Transverse colon (tissue), 4 donors: ENCODE results near the gene SEMA3F. TPM values are rescaled to one million over a fixed set of nuclear protein-coding genes. Genes with fewer than 3 reads are reported as not detected.

Experiments used
- DNase-seq: peaks from one replicate; pipeline ENCODE4 v3.0.0-alpha.2; 2019
- H3K27ac ChIP-seq, 4 donors: fragments of 200-600 bp; sonication (generic); 2 replicates each; pipeline ENCODE4 v1.5.1; 2016 to 2018; ENCODE audit warnings: inconsistent platforms in 4 of 4
- H3K27me3 ChIP-seq: fragments of 200-600 bp; sonication (generic); 2 replicates; pipeline ENCODE4 v1.5.1; 2017; ENCODE audit warnings: inconsistent platforms
- H3K36me3 ChIP-seq, 4 donors: fragments of 200-600 bp; sonication (generic); 2 replicates each; pipeline ENCODE4 v1.5.1; 2017 to 2019; ENCODE audit warnings: inconsistent platforms in 4 of 4
- H3K4me1 ChIP-seq, 4 donors: fragments of 200-600 bp; sonication (generic); 2 replicates each; pipeline ENCODE4 v1.5.1; 2017 to 2020; ENCODE audit warnings: inconsistent platforms in 4 of 4
- H3K4me3 ChIP-seq, 4 donors: fragments of 200-600 bp; sonication (generic); 1 replicate in 1 of 4; 2 replicates in 3 of 4; pipeline versions ENCODE4 v1.5.1 to v1.6.1; 2017 to 2019; ENCODE audit warnings: inconsistent platforms in 4 of 4
- H3K9me3 ChIP-seq, 2 donors: fragments of 200-600 bp; sonication (generic); 2 replicates each; pipeline ENCODE4 v1.5.1; 2017 to 2019; ENCODE audit warnings: inconsistent platforms in 2 of 2
- CTCF ChIP-seq, 5 experiments: fragments of 200-600 bp in 3 of 5; fragments of 450-650 bp in 2 of 5; sonication (generic) in 3 of 5; IDR thresholded peaks; 1 replicate in 2 of 5; 2 replicates in 3 of 5; pipeline ENCODE4 v1.5.1; 2016 to 2017; ENCODE audit warnings: antibody characterized with exemption in 5 of 5, inconsistent platforms in 3 of 5, mild to moderate bottlenecking in 2 of 5, moderate library complexity in 1 of 5
- EP300 ChIP-seq: sonication (generic); formaldehyde crosslinking; IDR thresholded peaks from one replicate; pipeline ENCODE4 v1.6.1; 2017; ENCODE audit warnings: antibody characterized with exemption, low read depth
- POLR2A ChIP-seq: fragments of 450-650 bp; IDR thresholded peaks from one replicate; pipeline ENCODE4 v1.6.1; 2016; ENCODE audit warnings: antibody characterized with exemption, mild to moderate bottlenecking, moderate library complexity
- POLR2AphosphoS5 ChIP-seq, 3 donors: sonication (generic); formaldehyde crosslinking; IDR thresholded peaks; one replicate each; pipeline ENCODE4 v1.6.1; 2016; ENCODE audit warnings: antibody characterized with exemption in 3 of 3
- WGBS, 2 donors: methylation state at CpG; one replicate each; pipeline ENCODE4 v1.1.5; 2018; ENCODE audit warnings: low coverage in 1 of 2; 5-methylcytosine and 5-hydroxymethylcytosine counted together
- in situ Hi-C, 4 donors: fragments of 200-750 bp; cut with MboI; loops; one replicate each; pipeline versions ENCODE4 v1.15.0 to v1.15.1; 2017; ENCODE audit warnings: low sequenced_read_pairs in 3 of 4, low pct_ligation_motif_present in 1 of 4, low pct_unique_long_range_greater_than_20kb in 1 of 4
- intact Hi-C: fragments of 100-400 bp; cut with DNase I; formaldehyde crosslinking; loops from one replicate; pipeline ENCODE4 v1.15.1; 2023; ENCODE audit warnings: low total_unique reads
- total RNA-seq, 4 donors: library from RNA; depleted of rRNA; stranded (reverse); fragments of >200 nt; gene quantifications; one replicate each; pipeline ENCODE4 v1.1.0, GENCODE V29; 2016

Gene SEMA3F
- total RNA-seq, 4 donors from 2014 or later = 1.9 to 30.6 (median 3.8) TPM

DNA sequence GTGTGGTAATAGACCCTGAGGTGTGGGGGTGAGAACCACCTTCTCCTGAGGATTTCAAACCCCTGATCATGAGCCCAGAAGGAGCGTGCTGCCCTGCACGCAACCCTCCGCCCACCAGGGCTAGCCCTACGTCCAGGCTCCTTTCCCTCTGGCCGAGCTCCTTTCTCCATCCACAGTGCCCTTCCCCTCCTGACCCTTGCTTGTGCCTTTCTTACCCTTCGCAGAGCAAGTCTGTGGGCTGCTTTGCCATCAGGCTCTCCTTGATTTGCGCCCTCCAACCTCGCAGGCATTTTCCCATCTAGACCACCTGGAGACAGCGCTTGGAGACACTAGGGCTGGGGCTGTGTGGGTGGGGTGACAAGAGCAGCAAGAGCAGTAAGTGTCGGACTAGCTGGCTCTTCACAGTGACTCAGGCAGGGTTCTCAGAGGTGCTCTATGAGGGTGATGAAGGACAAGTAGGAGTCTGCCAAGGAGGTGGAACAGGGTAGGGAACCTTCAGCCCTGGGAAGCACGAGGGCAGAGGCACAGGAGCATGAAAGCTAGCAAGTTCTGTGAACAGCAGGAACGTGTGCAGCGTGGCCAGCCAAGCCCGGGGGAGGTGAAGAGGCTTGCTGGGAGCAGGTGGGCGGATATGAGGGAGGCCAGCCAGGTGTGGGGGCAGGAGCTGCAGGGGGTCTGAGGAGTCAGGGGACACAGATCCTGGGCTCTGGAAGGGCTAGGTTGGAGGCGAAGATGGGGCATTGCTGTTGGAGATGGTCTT is 47.4 kb downstream of the SEMA3F start:
- TF ChIP-seq EP300 (no peak), CTCF (IDR thresholded peaks at IDR 0.05) (no peak), POLR2AphosphoS5 (IDR thresholded peaks at IDR 0.05) (no peak), POLR2A (no peak)
- in situ Hi-C loops (no loop called here), intact Hi-C loops (no loop called here)
- Histone ChIP-seq H3K27ac (no peak overlapping the region), H3K4me1 (peaks cover 10 to 14% (median 12%) of the 10 kb centered on the region in 4 donors), H3K4me3 (no peak overlapping the region), H3K36me3 (no peaks in the 10 kb centered on the region), H3K27me3 (peaks cover 94% of the 10 kb centered on the region), H3K9me3 (no peaks in the 10 kb centered on the region)
- no peak for DNase-seq
- WGBS, 2 donors = 48 to 83% methylated on average over 3 to 16 of the region's 16 CpGs

DNA sequence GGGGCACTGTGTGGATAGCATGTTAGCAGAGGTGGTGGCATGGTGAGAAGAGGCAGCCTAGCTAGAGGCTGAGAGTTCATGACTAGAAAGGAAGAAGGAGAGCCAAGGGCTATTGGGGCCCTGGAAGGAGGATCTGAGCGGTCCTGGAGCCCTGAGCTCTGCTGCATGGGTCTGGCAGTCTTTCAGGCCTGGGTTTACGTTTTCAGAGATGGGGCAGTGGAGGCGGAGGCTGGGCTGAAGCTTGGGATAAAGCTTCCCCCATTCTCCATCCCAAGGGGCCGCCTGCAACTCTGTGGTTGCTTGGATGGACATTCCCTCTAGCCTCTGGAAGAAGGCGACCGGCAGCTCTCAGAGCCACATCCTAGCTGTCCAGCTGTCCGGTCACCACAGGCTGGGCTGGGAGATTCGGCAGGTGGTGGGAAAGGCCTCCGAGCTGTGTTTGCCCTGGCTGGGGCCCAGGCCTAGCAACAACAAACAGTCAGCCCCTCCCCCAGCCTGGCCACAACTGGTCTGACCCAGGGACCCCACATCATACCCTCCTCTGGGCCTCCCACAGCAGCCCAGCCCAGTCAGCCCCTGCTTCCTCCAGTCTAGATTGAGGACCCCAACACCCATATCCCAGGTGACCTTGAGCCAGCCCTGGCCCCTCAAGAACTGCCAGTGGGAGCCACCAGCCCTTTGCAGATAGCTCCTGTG is 48.1 kb downstream of the SEMA3F start:
- peaks cover 86% of the 10 kb centered on the region for H3K27me3 ChIP-seq
- DNase-seq = no peak
- H3K4me3 ChIP-seq = no peak overlapping the region
- H3K27ac ChIP-seq = no peak overlapping the region
- no peaks in the 10 kb centered on the region for H3K9me3 ChIP-seq
- intact Hi-C loops = no loop called here
- 69% methylated on average over 9 of the region's 9 CpGs; no CpG with 5 or more reads in 1 of the 2 donors for WGBS, 2 donors
- in situ Hi-C loops = no loop called here
- no peak for TF ChIP-seq EP300
- TF ChIP-seq POLR2A = no peak
- no peak for TF ChIP-seq POLR2AphosphoS5 (IDR thresholded peaks at IDR 0.05)
- no peak for TF ChIP-seq CTCF (IDR thresholded peaks at IDR 0.05)
- peaks cover 10 to 14% (median 12%) of the 10 kb centered on the region in 4 donors for H3K4me1 ChIP-seq
- H3K36me3 ChIP-seq = no peaks in the 10 kb centered on the region

DNA sequence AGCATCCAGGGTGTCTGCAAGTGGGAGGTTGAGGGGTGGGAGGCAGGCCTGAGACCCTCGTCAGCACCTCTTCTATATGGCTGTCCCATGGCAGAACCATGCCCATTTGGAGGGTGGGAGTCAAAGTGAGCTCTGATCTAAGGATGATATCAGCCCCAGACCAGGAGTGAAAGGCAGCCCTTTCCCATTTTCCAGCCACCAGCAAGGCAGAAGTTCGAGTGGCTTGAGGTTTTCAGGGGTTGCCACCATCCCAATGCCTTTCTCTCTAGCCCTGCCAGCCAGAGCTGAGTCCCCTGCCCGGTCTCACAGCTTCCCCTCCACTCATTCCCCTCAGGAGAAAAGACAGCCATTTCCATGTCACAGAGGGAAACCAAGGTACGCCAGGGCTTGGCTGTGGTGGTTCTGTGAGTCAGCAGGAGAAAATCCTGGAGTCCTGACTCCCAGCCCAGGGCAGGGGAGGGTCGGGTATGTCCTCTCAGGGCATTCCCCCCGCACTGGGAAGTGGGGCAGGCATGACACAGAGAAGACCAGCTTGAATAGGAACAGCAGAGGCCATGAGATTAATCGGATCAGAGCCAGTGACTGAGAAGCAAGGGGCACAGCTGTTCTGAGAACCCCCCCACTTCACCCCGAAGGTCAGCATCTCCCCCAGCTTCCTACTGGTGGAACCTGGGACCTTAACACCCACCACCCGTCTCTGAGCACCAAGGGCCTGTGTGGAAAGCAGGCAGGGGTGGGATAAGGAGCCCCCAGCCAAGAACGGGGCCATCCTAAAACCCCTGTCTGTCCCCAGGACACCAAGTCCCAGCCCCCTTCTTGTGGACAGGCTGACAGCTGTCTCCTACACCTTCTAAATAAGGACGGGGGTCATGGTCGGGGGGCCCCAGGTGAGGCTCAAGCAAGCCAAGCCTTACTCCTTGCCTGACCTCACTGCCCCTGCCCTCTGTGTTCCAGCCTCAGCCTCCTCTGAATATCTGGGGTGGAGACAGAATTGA is 49.0 kb downstream of the SEMA3F start:
- Histone ChIP-seq H3K4me3 (no peak overlapping the region), H3K27ac (no peak overlapping the region), H3K27me3 (peaks cover 78% of the 10 kb centered on the region), H3K9me3 (no peaks in the 10 kb centered on the region), H3K4me1 (peaks cover 10 to 14% (median 12%) of the 10 kb centered on the region in 4 donors), H3K36me3 (no peaks in the 10 kb centered on the region)
- intact Hi-C loops (no loop called here), in situ Hi-C loops (no loop called here)
- 40 to 61% methylated on average over 1 to 12 of the region's 12 CpGs for WGBS, 2 donors
- no peak for DNase-seq
- TF ChIP-seq POLR2A (no peak), CTCF (IDR thresholded peaks at IDR 0.05) (no peak), POLR2AphosphoS5 (IDR thresholded peaks at IDR 0.05) (no peak), EP300 (no peak)
